Left lobe of liver (tissue), 2 donors: Measurements from ENCODE around the gene TMEM94. TPM values are rescaled to one million over a fixed set of nuclear protein-coding genes. Genes with fewer than 3 reads are reported as not detected.
A peak's percentile ranks its signal among the peaks of the same experiment; 100 is the strongest.
"Not testable (repeated sequence)": the region's sequence is repeated elsewhere in the genome, so short reads cannot be mapped to it uniquely, and the experiment has no call there.

Experiments used
- ATAC-seq: fragments of 200-7000 bp; cut with Tn5 transposase; one replicate; pipeline ENCODE4 v1.9.1; 2020; ENCODE audit warnings: mild to moderate bottlenecking, moderate library complexity
- DNase-seq: peaks from one replicate; pipeline ENCODE4 v3.0.0-alpha.2; 2020; ENCODE audit warnings: low spot score
- total RNA-seq: library from RNA; stranded (reverse); gene quantifications from one replicate; pipeline ENCODE4 v1.2.1, GENCODE V29; 2021
- donor health status: DM: no; HTN: no; CAD: no; lungs with moderate emphysema.
- donor health status: DM: no; HTN: yes; CAD: no.

The TMEM94 gene
- total RNA-seq, 1 donor from 2014 or later: 43.5 TPM

DNA sequence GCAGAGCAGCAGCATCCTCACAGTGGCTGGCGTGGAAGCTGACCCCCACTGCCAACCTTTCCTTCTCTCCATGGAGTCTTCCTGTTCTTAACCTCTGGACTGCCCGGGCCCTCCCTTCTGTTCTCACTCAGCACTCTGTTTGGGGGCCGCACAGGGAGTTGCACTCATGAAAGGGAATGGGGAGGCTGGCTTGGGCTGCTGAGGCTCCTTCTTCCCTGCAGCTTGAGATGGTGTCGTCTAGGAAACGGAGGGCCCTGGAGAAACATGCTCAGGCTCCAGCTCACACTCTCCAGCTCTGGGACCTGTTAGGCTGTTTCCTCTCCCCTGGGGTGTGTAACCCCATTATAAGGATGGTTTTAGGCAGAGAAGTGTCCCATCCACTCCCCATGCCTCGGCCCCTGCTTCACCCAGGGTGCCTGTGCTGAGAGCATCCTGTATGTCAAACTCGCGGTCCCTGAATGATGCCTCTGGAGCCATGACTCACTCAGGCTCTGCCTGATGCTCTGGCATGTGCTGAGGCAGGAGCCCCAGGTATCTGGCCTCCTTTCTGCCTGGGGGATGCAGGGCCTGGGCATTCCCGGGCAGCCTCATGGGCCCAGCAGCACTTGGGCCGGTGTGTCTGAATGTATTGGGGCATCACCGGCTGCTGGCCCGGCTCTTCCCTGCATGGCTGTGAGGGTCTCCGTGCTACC lies 18.9 kb downstream of the TMEM94 start:
- DNase-seq (no peak), ATAC-seq (no peak)

DNA sequence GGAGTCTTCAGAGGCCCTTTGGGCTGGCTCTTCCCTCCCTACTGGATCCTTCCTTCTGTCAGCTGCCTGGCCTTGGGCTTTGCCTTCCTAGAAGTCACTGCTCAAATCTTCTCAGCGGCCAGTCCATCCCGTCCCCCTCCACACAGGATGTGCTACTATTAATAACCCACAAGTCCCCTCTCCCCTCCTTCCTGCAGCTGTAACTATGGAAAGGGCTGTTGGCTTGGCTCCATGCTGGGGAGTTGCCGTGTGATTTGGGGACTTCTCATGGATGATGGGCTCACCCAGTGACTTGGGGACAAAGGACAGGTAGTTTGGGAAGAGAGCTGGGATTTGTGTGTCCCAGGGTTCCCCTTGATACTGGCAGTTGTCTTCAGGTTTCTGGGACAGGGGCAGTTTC lies 19.4 kb downstream of the TMEM94 start:
- peak; percentile 48 for ATAC-seq
- DNase-seq: no peak

GRCh38 chr17:75476271-75476671 lies 19.8 kb downstream of the TMEM94 start:
- ATAC-seq: peak; percentile 30
- no peak for DNase-seq

GRCh38 chr17:75476752-75477489 lies 20.5 kb downstream of the TMEM94 start:
- peak; percentile 45 for DNase-seq
- peak; percentile 44 for ATAC-seq

DNA sequence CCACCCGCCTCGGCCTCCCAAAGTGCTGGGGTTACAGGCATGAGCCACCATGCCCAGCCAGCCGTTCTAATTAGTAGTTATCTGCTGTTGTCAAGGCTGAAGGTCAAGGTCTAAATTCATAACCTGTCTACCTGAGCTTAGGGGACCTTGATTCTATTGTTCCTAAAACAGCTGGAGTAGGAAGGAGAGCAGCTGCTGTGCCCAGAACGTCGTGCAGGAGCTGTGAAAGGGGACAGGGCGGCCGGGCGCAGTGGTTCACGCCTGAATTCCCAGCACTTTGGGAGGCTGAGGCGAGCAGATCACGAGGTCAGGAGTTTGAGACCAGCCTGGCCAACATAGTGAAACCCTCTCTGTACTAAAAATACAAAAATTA lies 21.0 kb downstream of the TMEM94 start:
- not testable (repeated sequence) for ATAC-seq, DNase-seq

GRCh38 chr17:75478508-75478907 lies 22.1 kb downstream of the TMEM94 start:
- no peak for ATAC-seq
- no peak for DNase-seq

- ATAC-seq: no peak
- DNase-seq: no peak
These were observed 23.8 kb downstream of the TMEM94 start for GRCh38 chr17:75480281-75480680.

DNA sequence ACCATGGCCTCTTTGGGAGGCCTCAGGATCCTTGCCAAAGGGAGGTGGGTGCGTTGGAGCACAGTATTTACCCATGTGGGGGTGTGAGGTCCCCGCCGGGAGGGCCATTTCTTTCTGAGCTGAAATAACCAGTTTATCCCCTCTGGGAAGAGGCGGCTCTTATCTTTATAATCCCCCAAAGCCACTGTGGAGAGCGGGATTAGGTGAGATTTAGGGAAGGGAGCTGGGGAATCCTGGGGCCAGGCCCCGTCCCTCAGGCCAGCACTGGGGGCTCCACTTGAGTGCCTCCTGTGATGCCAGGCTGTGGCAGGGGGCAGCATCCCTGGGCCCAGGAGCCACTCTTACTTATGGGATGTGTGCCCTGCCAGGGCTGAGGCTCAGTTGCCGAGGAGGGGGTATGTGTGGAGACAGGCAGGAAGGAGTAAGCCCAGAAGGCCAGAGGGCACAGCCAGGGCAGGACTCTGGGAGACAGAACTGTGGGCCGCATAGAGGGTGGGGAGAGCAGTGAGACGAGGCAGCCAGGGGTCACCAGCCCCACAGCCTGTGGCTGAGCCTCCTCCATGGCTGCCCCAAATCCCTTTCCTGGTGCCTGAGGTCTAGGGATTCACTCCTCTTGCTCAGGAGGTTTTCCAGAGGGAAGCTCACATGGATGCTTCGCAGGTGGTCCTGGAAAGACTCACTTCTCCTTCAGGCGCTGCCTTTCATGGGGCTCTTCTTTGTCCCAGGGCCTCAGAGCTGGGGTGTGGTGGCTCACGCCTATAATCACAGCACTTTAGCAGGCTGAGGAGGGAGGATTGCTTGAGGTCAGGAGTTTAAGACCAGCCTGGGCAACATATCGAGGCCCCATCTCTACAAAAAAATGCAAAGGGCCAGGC lies 25.0 kb downstream of the TMEM94 start:
- ATAC-seq (peak; percentile 10), DNase-seq (no peak)

- ATAC-seq: no peak
These were observed 25.9 kb downstream of the TMEM94 start for GRCh38 chr17:75482098-75482942.

GRCh38 chr17:75485688-75486087 lies 29.3 kb downstream of the TMEM94 start:
- ATAC-seq: no peak
- no peak for DNase-seq

More at GRCh38 chr17:75482098-75482942, 25.9 kb downstream of the TMEM94 start:
- no peak for DNase-seq

- no peak for DNase-seq
- ATAC-seq: no peak
These were observed 29.7 kb downstream of the TMEM94 start for GRCh38 chr17:75486151-75486550.

DNA sequence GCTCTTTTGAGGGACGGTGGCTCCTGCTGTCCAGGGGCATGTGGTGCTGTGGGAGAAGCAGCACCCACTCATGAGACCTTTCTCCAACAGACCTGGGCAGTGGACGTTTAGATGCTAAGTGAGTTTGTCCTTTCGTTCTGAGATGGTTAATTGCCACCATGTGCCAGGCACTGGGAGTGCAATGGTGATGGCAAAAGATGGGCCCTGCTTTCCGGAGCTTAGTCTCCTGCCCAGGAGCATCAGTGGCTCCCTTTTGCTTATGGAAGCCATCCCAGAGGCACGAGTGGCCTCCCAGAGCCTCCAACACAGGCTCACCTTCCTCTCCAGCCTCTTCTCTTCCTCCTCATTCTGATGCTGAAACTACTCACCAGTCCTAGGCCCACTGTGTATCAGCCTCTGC lies 30.5 kb downstream of the TMEM94 start:
- ATAC-seq: no peak
- no peak for DNase-seq

DNA sequence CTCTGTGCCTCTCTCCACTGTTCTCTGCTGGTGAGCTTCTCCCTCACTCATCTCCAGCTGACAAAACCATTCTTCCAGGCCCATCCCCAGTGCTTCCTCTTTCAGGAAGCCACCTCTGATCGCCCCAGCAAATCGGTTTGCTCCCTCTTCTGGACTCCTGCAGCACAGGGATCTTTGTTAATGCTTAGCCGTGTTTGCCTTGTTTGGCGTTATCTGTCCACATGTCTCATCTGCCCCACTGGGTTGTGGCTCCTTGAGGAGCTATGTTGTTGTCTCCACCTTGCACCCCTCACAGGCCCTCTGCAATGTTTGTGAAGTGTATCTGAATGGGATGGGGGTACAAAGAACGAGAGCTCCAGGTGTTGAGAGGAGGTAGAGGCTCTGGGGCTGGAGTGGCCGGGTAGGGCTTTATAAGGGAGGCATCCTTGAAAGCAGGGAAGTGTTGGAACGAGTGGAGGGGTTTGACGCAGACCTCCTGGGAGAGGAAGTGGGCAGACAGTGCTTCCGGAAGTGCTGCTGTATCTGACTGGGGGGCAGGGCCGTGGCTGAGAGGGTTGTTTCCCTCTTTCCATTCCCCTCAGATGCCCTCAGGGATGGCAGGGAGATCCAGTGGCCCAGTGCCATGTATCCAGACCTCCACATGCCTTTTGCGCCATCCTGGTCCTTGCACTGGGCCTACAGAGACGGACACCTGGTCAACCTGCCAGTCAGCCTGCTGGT lies 31.1 kb downstream of the TMEM94 start:
- DNase-seq: no peak
- peak; percentile 23 for ATAC-seq

- DNase-seq: no peak
- no peak for ATAC-seq
These were observed 32.5 kb downstream of the TMEM94 start for GRCh38 chr17:75488693-75489510.

DNA sequence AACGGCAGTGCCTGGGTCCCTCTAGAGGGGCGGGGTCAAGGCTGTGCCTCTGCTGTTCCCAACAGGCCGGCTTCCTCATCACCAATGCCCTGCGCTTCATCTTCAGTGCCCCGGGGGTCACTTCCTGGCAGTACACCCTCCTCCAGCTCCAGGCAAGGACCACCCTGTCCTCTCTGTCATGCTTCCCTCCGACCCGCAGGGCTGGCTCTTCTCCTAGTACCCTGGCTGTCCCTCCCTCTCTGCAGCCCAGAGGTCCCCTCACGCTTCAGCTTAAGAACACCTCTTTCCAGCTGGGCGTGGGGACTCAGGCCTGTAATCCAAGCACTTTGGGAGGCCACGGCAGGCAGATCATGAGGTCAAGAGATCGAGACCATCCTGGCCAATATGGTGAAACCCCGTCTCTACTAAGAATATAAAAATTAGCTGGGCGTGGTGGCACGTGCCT lies 33.1 kb downstream of the TMEM94 start:
- DNase-seq (no peak), ATAC-seq (no peak)

GRCh38 chr17:75490173-75490743 lies 33.8 kb downstream of the TMEM94 start:
- DNase-seq (no peak), ATAC-seq (peak; percentile 75)

- ATAC-seq (no peak), DNase-seq (no peak)
These were observed 34.7 kb downstream of the TMEM94 start for GRCh38 chr17:75490953-75491649.

DNA sequence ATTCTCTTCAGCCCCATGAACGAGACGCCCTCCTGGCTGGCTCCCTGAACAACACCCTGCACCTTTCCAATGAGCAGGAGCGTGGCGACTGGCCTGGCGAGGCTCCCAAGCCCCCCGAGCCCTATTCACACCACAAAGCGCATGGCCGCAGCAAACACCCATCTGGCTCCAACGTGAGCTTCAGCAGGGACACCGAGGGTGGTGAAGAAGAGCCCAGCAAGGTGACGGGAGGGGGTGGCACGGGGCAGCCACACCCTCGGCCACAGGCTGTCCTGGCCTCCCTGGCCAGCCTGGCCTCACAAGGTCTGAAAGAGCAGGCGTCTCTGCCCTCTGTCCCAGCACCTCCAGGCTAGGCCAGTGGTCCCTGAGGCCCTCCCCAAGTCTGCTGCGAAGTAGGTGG lies 35.2 kb downstream of the TMEM94 start:
- ATAC-seq (no peak), DNase-seq (no peak)
